HG03103 (cell line): ENCODE data around the gene CWF19L1.

ENCODE experiments used
- ATAC-seq: cut with Tn5 transposase; IDR thresholded peaks from one replicate; pipeline ENCODE4 v1.9.1; 2021; ENCODE audit warnings: low read depth; ENCODE audit not compliant: unreplicated experiment

The CWF19L1 gene

DNA sequence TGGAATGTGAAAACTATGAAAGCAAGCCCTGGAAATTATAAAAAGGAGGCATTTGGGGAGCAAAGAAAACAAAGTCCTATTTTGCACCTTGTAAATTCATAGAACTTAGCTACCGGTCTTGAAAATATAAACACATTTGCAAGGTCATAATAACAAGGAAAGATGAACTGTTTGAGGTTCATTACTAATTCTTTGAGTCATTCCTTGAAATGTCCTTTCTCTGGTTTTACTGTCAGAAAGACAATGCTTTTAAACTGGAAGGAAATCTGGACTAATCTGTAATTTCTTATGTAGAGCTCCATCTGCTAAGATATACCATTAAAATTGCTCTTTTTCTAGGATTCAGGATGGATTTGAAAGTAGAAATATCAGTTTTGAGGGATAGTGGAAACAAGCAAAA lies 83.0 kb downstream of the CWF19L1 start:
- no peak for ATAC-seq

GRCh38 chr10:100183481-100183880 lies 84.0 kb downstream of the CWF19L1 start:
- no peak for ATAC-seq

DNA sequence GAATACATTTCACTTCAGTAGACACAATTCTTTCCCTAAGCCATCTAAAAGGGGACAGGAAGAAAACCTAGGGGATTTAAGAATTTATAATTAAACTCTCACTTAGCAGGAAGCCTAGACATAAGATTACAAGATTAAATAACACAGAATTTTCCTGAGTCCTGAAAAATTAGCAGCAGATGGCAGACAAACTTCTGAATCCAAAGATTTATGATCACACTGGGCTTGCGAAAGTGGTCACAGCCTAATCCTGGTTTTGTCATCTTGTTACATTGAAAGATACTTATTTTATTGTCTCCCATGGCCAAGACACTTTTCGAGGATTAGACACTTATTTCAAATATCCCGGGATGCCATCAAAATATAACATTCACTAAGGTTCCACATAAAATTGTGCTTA lies 84.5 kb downstream of the CWF19L1 start:
- ATAC-seq = no peak
